ENCODE measurements around the gene ZDHHC6. TPM values are rescaled to one million over a fixed set of nuclear protein-coding genes. Genes with fewer than 3 reads are reported as not detected.

ZDHHC6 gene
- polyA plus RNA-seq, 3 donors, result 34.0 to 39.2 (median 39.0) TPM

GRCh38 chr10:112426111-112426510 lies 20.6 kb downstream of the ZDHHC6 start:
- 0% methylated on average over 1 of the region's 2 CpGs for WGBS (ENCODE audit: insufficient coverage)
- H3K9ac ChIP-seq (ENCODE audit: insufficient read depth, low read length, poor library complexity, severe bottlenecking), result no peak overlapping the region
- Mint-ChIP-seq H3K27ac (peak overlapping the region in 1 of 7 donors; percentile 72), H3K4me3 (no peak overlapping the region), H3K27me3 (ENCODE audit: low read depth in 3 of 3) (no peaks in the 10 kb centered on the region), H3K36me3 (peaks cover 78 to 92% of the 10 kb centered on the region in 2 donors), H3K4me1 (peaks cover 2% of the 10 kb centered on the region), H3K9me3 (no peaks in the 10 kb centered on the region)
- H3K4me2 ChIP-seq (replicated peaks; ENCODE audit: extremely low read depth, low read length, poor library complexity, severe bottlenecking), result no peak overlapping the region
- H4K20me1 ChIP-seq (ENCODE audit: insufficient read depth, low read length), result no peaks in the 10 kb centered on the region
- intact Hi-C loops (cut with micrococcal nuclease), result no loop called here
- H3K4me3 ChIP-seq (replicated peaks in 1 of 3; ENCODE audit: low read depth in 2 of 3, low read length in 3 of 3), result no peak overlapping the region
- H3K36me3 ChIP-seq (replicated peaks in 1 of 2; ENCODE audit: control insufficient read depth in 1 of 2, insufficient read depth in 2 of 2, low read length in 2 of 2), result peaks cover 89 to 96% of the 10 kb centered on the region in 2 donors
- no peaks in the 10 kb centered on the region for H3K9me3 ChIP-seq (replicated peaks in 1 of 2; ENCODE audit: control insufficient read depth in 1 of 2, insufficient read depth in 1 of 2, low read length in 2 of 2)
- H3K4me1 ChIP-seq (ENCODE audit: control insufficient read depth in 1 of 2, insufficient read depth in 2 of 2, low read length in 2 of 2), result no peaks in the 10 kb centered on the region
- no peaks in the 10 kb centered on the region for H3K79me2 ChIP-seq (ENCODE audit: insufficient read depth, low read length)
- no peak overlapping the region for H2AFZ ChIP-seq (ENCODE audit: insufficient read depth, low read depth, low read length, poor library complexity, severe bottlenecking)
- H3K27ac ChIP-seq (ENCODE audit: low read depth in 1 of 2, low read length in 2 of 2), result no peak overlapping the region
- H3K27me3 ChIP-seq (ENCODE audit: control insufficient read depth in 2 of 2, insufficient read depth in 2 of 2, low read length in 2 of 2), result no peaks in the 10 kb centered on the region
- no peak for DNase-seq
- no peak for TF ChIP-seq CTCF (IDR thresholded peaks at IDR 0.05)

- no peak overlapping the region for H3K27ac ChIP-seq (ENCODE audit: low read depth in 1 of 2, low read length in 2 of 2)
- H2AFZ ChIP-seq (ENCODE audit: insufficient read depth, low read depth, low read length, poor library complexity, severe bottlenecking), result no peak overlapping the region
- Mint-ChIP-seq H3K27ac (no peak overlapping the region), H3K4me1 (peaks cover 2% of the 10 kb centered on the region), H3K27me3 (ENCODE audit: low read depth in 3 of 3) (no peaks in the 10 kb centered on the region), H3K9me3 (no peaks in the 10 kb centered on the region), H3K36me3 (peaks cover 76 to 92% of the 10 kb centered on the region in 2 donors), H3K4me3 (no peak overlapping the region)
- H3K36me3 ChIP-seq (replicated peaks in 1 of 2; ENCODE audit: control insufficient read depth in 1 of 2, insufficient read depth in 2 of 2, low read length in 2 of 2), result peaks cover 84 to 96% of the 10 kb centered on the region in 2 donors
- H3K79me2 ChIP-seq (ENCODE audit: insufficient read depth, low read length), result no peaks in the 10 kb centered on the region
- no peak overlapping the region for H3K4me2 ChIP-seq (replicated peaks; ENCODE audit: extremely low read depth, low read length, poor library complexity, severe bottlenecking)
- no peaks in the 10 kb centered on the region for H4K20me1 ChIP-seq (ENCODE audit: insufficient read depth, low read length)
- no peaks in the 10 kb centered on the region for H3K27me3 ChIP-seq (ENCODE audit: control insufficient read depth in 2 of 2, insufficient read depth in 2 of 2, low read length in 2 of 2)
- DNase-seq, result no peak
- no peaks in the 10 kb centered on the region for H3K4me1 ChIP-seq (ENCODE audit: control insufficient read depth in 1 of 2, insufficient read depth in 2 of 2, low read length in 2 of 2)
- intact Hi-C loops (cut with micrococcal nuclease), result no loop called here
- TF ChIP-seq CTCF (IDR thresholded peaks at IDR 0.05), result no peak
- H3K9me3 ChIP-seq (replicated peaks in 1 of 2; ENCODE audit: control insufficient read depth in 1 of 2, insufficient read depth in 1 of 2, low read length in 2 of 2), result no peaks in the 10 kb centered on the region
- no peak overlapping the region for H3K9ac ChIP-seq (ENCODE audit: insufficient read depth, low read length, poor library complexity, severe bottlenecking)
- WGBS (ENCODE audit: insufficient coverage), result no CpG with 5 or more reads among the region's 2 CpGs
- no peak overlapping the region for H3K4me3 ChIP-seq (replicated peaks in 1 of 3; ENCODE audit: low read depth in 2 of 3, low read length in 3 of 3)
These were observed 22.1 kb downstream of the ZDHHC6 start for GRCh38 chr10:112424651-112425050.

Measured in CD14-positive monocyte (primary cell).